PC-9 (cell line): ENCODE data around the gene PFAS. TPM values are rescaled to one million over a fixed set of nuclear protein-coding genes. Genes with fewer than 3 reads are reported as not detected.

Experiments
- BruUV-seq: library from RNA; stranded (reverse); fragments of 400-500 nt; replicated peaks from 2 replicates; lab custom pipeline; 2021; lab: Mats Ljungman, UMichigan
- CTCF ChIA-PET: fragments of 300-600 bp; sonication (Branson Sonifier 250); formaldehyde crosslinking; loops from one replicate; lab custom pipeline; 2022; ENCODE audit warnings: antibody characterized with exemption; lab: Charles Lee
- POLR2A ChIA-PET: fragments of 300-600 bp; sonication (Branson Sonifier 250); formaldehyde crosslinking; loops from one replicate; lab custom pipeline; 2022; ENCODE audit warnings: antibody characterized with exemption; ENCODE audit not compliant: unreplicated experiment; lab: Charles Lee
- DNase-seq, 2 experiments: peaks; one replicate each; pipeline versions ENCODE4 v3.0.0 to v3.0.0-alpha.2; 2015 to 2022; ENCODE audit warnings: mixed read lengths in 1 of 2
- H2AFZ ChIP-seq: fragments of 200-600 bp; sonication (generic); 2 replicates; pipeline ENCODE4 v1.8.1; 2017; ENCODE audit warnings: antibody characterized with exemption
- H3F3A ChIP-seq: fragments of 200-600 bp; sonication (generic); 2 replicates; pipeline ENCODE4 v1.8.1; 2017; ENCODE audit warnings: antibody characterized with exemption, mild to moderate bottlenecking, low read depth; ENCODE audit not compliant: insufficient read depth
- H3K27ac ChIP-seq: fragments of 200-600 bp; sonication (generic); 2 replicates; pipeline ENCODE4 v1.6.1; 2016; ENCODE audit warnings: mixed run types
- H3K27me3 ChIP-seq: fragments of 200-600 bp; sonication (generic); 2 replicates; pipeline ENCODE4 v1.6.1; 2016; ENCODE audit warnings: low read depth, mixed run types; ENCODE audit not compliant: insufficient read depth
- H3K36me3 ChIP-seq: fragments of 200-600 bp; sonication (generic); 2 replicates; pipeline ENCODE4 v1.6.1; 2016; ENCODE audit warnings: low read depth, mixed run types
- H3K4me1 ChIP-seq: fragments of 200-600 bp; sonication (generic); replicated peaks from 2 replicates; pipeline ENCODE4 v1.6.1; 2016; ENCODE audit warnings: mixed run types; ENCODE audit not compliant: insufficient read depth
- H3K4me2 ChIP-seq: fragments of 200-600 bp; sonication (generic); 2 replicates; pipeline ENCODE4 v1.6.1; 2017; ENCODE audit warnings: mixed run types
- H3K4me3 ChIP-seq: fragments of 200-600 bp; sonication (generic); 2 replicates; pipeline ENCODE4 v1.6.1; 2016; ENCODE audit warnings: mixed run types
- H3K79me2 ChIP-seq: fragments of 200-600 bp; sonication (generic); 2 replicates; pipeline ENCODE4 v1.6.1; 2017; ENCODE audit warnings: low read depth, mixed run types
- H3K9me2 ChIP-seq: fragments of 200-600 bp; sonication (generic); 2 replicates; pipeline ENCODE4 v1.8.1; 2017; ENCODE audit warnings: mild to moderate bottlenecking; ENCODE audit not compliant: insufficient read depth
- H3K9me3 ChIP-seq: fragments of 200-600 bp; sonication (generic); 2 replicates; pipeline ENCODE4 v1.8.1; 2016; ENCODE audit warnings: low read depth; ENCODE audit not compliant: insufficient read depth
- H4K20me1 ChIP-seq: fragments of 200-600 bp; sonication (generic); 2 replicates; pipeline ENCODE4 v1.8.1; 2017; ENCODE audit not compliant: insufficient read depth
- EZH2 ChIP-seq: fragments of 200-600 bp; sonication (generic); IDR thresholded peaks from 2 replicates; pipeline ENCODE4 v1.8.0; 2017; ENCODE audit warnings: antibody characterized with exemption, low read depth
- intact Hi-C: fragments of 100-400 bp; cut with micrococcal nuclease; formaldehyde crosslinking; loops from one replicate; pipeline ENCODE4 v1.10.0; 2022; ENCODE audit not compliant: unreplicated experiment
- total RNA-seq: library from RNA; stranded (reverse); gene quantifications from 2 replicates; pipeline ENCODE4 v1.2.3, GENCODE V29; 2021
- TF ChIP-seq, protein P1 (sequence below): fragments of 200-600 bp; sonication (generic); conservative IDR thresholded peaks from 2 replicates; pipeline ENCODE4 v1.6.1; 2017; ENCODE audit warnings: mixed run types, antibody characterized with exemption, mild to moderate bottlenecking, moderate library complexity

The PFAS gene
- total RNA-seq, 1 experiment from 2014 or later = 68.2 TPM

DNA sequence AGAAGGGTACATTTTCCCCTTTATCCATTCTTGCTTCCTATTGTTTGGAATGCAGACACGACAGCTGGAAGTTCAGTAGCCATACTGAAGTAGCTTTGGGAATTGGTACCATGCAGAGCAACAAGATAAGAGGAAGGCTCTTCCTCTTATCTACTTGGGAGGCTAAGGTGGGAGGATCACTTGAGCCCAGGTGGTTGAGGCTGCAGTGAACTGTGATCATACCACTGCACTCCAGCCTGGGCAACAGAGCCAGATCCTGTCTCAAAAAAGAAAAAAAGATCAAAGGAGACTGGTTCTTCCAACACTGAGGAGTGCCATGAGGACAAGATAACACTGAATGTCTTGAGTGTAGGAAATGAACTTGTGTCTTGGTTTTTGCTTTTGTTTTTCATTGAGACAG is 23.3 kb downstream of the PFAS start:
- no peak overlapping the region for H3K4me3 ChIP-seq
- intact Hi-C loops = no loop called here
- no peaks in the 10 kb centered on the region for H3K27me3 ChIP-seq
- TF ChIP-seq EZH2 = no peak
- TF ChIP-seq, protein P1, sequence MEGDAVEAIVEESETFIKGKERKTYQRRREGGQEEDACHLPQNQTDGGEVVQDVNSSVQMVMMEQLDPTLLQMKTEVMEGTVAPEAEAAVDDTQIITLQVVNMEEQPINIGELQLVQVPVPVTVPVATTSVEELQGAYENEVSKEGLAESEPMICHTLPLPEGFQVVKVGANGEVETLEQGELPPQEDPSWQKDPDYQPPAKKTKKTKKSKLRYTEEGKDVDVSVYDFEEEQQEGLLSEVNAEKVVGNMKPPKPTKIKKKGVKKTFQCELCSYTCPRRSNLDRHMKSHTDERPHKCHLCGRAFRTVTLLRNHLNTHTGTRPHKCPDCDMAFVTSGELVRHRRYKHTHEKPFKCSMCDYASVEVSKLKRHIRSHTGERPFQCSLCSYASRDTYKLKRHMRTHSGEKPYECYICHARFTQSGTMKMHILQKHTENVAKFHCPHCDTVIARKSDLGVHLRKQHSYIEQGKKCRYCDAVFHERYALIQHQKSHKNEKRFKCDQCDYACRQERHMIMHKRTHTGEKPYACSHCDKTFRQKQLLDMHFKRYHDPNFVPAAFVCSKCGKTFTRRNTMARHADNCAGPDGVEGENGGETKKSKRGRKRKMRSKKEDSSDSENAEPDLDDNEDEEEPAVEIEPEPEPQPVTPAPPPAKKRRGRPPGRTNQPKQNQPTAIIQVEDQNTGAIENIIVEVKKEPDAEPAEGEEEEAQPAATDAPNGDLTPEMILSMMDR = no peak
- BruUV-seq = no TSS peak
- ChIA-PET POLR2A (interaction anchor here (0.6 kb wide), 1 partner anchor 332 kb away, joined by 4 read pairs; no protein-coding TSS in a partner anchor), CTCF (no interaction called here)
- H3K4me2 ChIP-seq = no peak overlapping the region
- H4K20me1 ChIP-seq = no peaks in the 10 kb centered on the region
- no peaks in the 10 kb centered on the region for H3K36me3 ChIP-seq
- H3K9me2 ChIP-seq = no peaks in the 10 kb centered on the region
- no peaks in the 10 kb centered on the region for H3K79me2 ChIP-seq
- DNase-seq = no peak
- H3F3A ChIP-seq = no peaks in the 10 kb centered on the region
- H2AFZ ChIP-seq = no peak overlapping the region
- H3K9me3 ChIP-seq = no peaks in the 10 kb centered on the region
- H3K4me1 ChIP-seq = no peaks in the 10 kb centered on the region
- H3K27ac ChIP-seq = no peak overlapping the region

DNA sequence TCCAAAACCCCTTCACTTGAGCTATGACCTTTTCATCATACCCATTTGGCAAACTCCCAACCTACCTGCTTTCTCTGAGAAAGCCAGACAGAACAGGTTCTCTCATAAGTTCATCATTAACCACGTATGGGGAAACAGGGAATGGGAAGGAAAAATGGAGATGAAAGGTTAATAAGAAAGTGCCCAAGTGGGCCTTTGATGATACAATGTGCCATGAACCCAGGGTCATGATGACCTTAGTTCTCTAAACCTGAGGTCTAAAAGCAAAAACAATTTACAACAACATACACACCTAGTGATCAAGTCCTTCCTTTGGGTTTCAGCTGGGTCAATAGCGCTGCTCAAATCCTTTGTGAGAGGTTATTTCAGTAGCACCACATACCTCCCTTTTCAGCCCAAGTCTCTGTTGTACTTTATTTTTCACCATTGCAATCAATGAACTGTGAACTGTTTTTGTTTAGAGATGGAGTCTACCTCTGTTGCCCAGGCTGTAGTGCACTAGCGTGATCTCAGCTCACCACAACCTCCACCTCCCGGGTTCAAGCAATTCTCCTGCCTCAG is 24.9 kb downstream of the PFAS start:
- no peaks in the 10 kb centered on the region for H3F3A ChIP-seq
- POLR2A ChIA-PET = no interaction called here
- H3K36me3 ChIP-seq = no peaks in the 10 kb centered on the region
- H3K79me2 ChIP-seq = no peaks in the 10 kb centered on the region
- no peaks in the 10 kb centered on the region for H3K9me3 ChIP-seq
- no peaks in the 10 kb centered on the region for H3K9me2 ChIP-seq
- no peaks in the 10 kb centered on the region for H3K4me1 ChIP-seq
- no peak for TF ChIP-seq EZH2
- TF ChIP-seq, protein P1 = no peak
- no peak overlapping the region for H3K4me2 ChIP-seq
- no peaks in the 10 kb centered on the region for H3K27me3 ChIP-seq
- H2AFZ ChIP-seq = no peak overlapping the region
- no TSS peak for BruUV-seq
- DNase-seq = no peak
- no peak overlapping the region for H3K27ac ChIP-seq
- no peaks in the 10 kb centered on the region for H4K20me1 ChIP-seq
- CTCF ChIA-PET = interaction anchor here (0.7 kb wide), 1 partner anchor 49 kb away, joined by 5 read pairs; no protein-coding TSS in a partner anchor
- H3K4me3 ChIP-seq = no peak overlapping the region
- intact Hi-C loops = no loop called here

DNA sequence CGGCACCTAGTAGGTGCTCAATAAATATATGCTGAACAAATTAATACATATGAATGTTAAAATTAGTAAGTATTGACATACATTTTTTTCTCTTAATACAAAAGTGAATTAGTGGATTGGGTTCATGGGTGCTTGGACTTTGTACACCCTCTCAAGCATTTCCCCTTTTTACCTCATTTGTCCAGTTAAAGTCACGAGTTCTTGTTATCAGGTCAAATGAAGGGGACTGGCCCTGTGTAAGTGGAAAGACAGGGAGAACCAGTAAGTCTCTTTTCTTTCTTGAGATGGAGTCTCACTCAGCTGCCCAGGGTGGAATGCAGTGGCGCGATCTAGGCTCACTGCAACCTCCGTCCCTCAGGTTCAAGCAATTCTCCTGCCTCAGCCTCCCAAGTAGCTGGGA is 25.7 kb downstream of the PFAS start:
- no peak for DNase-seq
- ChIA-PET CTCF (interaction anchor here (0.7 kb wide), 1 partner anchor 50 kb away, joined by 5 read pairs; no protein-coding TSS in a partner anchor), POLR2A (no interaction called here)
- Histone ChIP-seq H3K27me3 (no peaks in the 10 kb centered on the region), H3F3A (no peaks in the 10 kb centered on the region), H3K4me1 (no peaks in the 10 kb centered on the region), H3K4me3 (no peak overlapping the region), H3K9me3 (no peaks in the 10 kb centered on the region), H3K4me2 (no peak overlapping the region), H3K27ac (no peak overlapping the region), H4K20me1 (no peaks in the 10 kb centered on the region), H3K9me2 (no peaks in the 10 kb centered on the region), H3K36me3 (no peaks in the 10 kb centered on the region), H2AFZ (no peak overlapping the region), H3K79me2 (no peaks in the 10 kb centered on the region)
- intact Hi-C loops = no loop called here
- no TSS peak for BruUV-seq
- TF ChIP-seq, protein P1 = no peak
- TF ChIP-seq EZH2 = no peak
